Fibroblast of skin of right biceps (primary cell): ENCODE measurements around the gene JAZF1.
A peak's percentile ranks its signal among the peaks of the same experiment; 100 is the strongest.

ENCODE experiments used
- DNase-seq: peaks from one replicate; pipeline ENCODE4 v3.0.0-alpha.2; 2013

JAZF1 gene

GRCh38 chr7:28133872-28134271 lies 46.7 kb downstream of the JAZF1 start:
- no peak for DNase-seq

GRCh38 chr7:28132959-28133870 lies 47.4 kb downstream of the JAZF1 start:
- peak; percentile 36 for DNase-seq

DNA sequence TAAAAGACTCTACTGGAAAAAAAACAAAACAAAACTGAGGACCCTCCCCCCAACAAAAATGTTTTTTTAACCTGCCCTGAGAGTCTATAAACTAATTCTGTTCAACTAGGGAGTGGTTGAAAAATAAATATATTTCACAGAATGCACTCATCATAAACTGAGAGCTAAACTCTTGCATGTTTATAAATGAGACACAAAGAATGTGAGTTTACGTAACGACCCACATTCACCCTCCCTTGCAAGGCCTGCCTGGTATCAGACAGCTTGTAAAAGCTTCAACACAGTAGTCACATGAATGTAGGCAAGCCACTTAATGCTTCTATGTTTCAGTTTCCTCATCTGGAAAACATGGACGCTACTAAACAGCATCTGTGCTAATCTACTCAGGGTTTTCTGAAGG lies 50.3 kb downstream of the JAZF1 start:
- DNase-seq, result peak; percentile 71

DNA sequence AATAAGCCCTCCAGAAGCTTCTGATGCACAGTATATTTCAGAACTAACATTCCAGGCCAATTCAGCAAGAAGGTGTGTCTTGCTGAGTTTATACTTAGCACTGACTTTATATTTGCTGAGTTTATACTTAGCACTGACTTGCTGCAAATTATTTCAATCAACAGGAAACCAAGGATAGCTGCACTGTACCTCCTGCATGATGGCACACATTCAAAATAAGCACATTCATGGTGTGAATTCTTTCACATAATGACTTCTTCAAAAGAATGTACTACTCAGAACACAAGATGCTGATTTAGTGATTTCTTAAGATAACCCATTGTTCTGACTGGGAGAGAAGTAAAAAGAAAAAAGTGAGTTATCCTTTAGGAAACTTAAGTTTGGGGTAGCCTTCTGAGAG lies 52.0 kb downstream of the JAZF1 start:
- DNase-seq, result peak; percentile 84

- no peak for DNase-seq
These were observed 54.1 kb downstream of the JAZF1 start for GRCh38 chr7:28126410-28127041.

GRCh38 chr7:28125431-28126409 lies 54.9 kb downstream of the JAZF1 start:
- DNase-seq, result peak; percentile 43

DNA sequence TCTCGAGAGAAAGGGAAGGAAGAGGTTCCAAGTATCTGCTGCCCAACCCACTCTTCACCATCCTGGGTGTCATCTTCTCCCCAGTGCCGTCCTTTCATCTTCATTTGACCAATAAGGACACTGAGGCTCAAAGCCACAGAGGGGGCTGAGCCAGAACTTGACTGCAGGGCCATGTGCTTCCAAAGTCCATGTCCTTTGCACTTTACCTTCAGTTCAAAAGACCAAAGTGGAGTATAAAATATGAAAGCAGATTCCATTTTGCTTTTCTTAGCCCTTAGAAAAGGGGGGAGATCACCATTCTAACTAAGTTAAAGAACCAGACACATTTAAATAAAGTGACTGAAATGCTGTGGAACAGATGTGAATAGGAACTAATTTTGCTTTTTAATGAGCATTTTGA lies 56.2 kb downstream of the JAZF1 start:
- no peak for DNase-seq

DNA sequence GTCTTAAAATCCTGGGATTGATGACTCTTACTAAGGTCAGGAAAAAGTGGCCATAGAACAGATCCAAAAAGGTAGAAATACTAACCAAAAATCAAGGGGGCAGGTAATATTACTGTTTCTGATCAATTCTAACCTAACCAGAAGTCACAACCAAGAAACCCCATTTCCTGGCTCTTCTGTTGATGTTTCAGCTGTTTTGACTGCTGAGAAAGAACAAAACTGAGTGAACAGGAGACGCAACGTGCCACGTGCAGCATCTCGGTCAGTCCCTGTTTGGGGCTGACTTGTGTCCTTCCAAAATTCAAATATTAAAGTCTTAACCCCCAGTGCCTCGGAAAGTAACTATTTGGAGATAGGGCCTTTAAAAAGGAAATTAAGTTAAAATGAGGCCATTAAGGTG lies 56.8 kb downstream of the JAZF1 start:
- DNase-seq, result no peak

DNA sequence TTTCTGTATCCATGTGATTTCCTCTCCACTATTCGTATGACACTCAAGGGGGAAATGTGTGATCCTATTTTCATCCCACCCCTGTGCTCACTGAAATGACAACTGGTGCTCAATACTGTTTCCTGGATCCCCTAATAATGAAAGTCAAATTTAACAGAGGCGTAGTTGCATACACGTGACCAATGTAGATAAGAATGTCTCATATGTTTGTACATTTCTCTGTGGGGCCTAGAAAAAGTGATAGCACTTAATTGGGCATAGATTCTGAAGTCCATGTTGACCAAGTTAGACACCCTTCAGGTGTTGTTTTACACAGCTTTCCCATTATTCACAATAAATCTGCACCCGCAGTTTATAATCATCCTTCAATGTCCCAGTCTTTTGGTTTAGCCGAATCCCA lies 59.1 kb downstream of the JAZF1 start:
- DNase-seq, result no peak

- DNase-seq, result no peak
These were observed 64.6 kb downstream of the JAZF1 start for GRCh38 chr7:28116041-28116440.

GRCh38 chr7:28115261-28115660 lies 65.3 kb downstream of the JAZF1 start:
- no peak for DNase-seq

DNA sequence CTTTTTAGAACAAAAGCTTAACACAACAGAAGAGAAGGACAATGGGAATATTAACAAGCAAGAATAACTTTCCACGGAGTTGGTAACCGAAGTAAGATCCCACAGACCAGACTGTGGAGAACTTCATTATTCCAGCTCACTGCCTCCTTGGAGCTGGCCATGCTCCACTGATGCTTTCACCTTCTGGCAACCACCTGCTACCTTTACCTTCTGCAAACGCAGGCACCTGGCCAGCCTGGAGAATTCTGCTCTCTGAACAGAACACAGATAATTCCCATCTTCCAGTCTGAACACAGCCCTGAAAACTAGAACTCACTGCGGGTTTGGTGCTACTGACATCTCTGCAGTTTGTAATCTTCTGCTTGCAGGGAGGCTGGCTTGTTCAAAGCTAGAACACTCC lies 66.5 kb downstream of the JAZF1 start:
- no peak for DNase-seq

DNA sequence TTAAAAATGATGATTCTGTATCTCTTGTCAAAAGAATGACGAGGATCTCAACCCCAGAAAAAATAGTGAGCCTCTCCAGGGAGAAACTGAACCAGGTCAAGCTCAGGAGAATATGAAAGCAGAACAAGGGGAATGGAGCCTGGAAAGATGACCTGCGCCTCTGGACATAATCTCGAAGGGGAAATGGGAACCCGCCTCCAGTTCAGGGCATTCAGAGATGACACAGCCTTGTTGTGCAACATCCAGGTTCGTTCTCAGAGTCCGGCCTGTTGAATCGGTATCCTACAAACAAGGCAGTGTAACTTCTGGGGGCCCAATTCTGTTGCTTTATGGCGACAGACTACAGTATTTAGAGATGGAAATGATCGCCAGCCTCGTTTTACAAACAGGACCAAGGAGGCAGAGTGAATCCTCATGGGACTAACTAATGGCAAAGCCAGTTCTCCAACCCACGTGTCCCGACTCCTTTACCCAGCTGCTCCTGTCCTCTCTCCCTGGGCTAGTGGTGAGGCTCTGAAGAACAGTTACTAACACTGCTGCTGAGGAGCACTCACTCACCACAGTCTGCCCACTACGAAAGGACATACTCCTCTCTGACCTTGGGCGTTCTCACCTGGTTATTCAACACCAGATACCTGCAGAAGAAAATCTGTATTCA lies 67.6 kb downstream of the JAZF1 start:
- DNase-seq, result no peak

DNA sequence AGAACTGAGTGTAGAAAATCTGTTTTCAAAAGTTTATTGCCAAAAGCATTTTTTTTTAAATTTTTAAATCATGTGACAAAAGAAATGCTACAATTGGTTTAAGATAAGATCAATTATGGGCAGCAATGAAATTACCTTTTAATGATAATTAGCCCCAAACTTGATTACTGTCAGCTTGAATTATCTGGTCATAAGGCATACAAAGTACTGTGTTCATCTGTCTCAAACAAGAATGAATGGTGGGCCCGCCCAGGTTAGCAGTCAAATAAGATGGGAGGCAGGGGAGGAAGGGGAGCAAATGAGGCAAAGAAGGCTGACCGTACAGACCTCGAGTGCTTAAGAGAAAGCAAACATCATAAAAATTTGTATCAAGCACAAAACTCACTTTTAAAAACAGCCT lies 68.1 kb downstream of the JAZF1 start:
- DNase-seq, result no peak

DNA sequence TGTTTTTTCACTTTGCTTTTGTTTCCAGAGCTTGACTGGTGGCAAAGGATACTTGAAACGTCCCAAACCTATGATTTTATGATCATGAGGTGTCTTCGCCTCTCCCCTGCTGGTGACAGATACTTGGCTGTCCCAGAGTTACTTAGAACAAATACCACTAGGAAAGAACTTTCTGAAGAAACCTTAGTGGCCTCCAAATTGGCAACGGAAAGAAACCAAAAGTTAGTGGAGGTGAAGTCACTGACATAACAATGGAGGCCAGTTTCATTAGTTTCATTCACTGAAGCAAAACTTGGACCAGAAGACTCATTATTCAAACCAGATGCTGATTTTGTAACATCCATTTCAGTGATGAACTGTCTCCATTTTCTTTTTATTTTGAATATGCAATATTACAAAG lies 68.6 kb downstream of the JAZF1 start:
- peak; percentile 33 for DNase-seq

- no peak for DNase-seq
These were observed 70.1 kb downstream of the JAZF1 start for GRCh38 chr7:28110427-28111012.

DNA sequence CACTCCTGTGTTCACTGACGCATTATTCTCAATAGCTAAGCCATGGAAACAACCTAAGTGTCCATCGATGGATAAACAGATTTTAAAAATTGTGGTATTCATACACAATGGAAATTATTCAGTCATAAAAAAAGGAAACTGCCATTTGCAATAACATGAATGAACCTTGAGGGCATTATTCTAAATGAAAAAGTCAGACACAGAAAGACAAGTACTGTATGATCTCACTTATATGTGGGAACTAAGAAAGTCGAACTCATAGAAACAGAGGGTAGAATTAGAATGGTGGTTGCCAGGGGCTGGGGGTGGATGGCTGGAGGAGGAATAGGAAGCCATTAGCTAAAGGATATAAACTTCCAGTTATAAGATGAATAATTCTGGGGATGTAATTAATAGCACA lies 71.8 kb downstream of the JAZF1 start:
- no peak for DNase-seq

- DNase-seq, result no peak
These were observed 72.6 kb downstream of the JAZF1 start for GRCh38 chr7:28107960-28108359.

DNA sequence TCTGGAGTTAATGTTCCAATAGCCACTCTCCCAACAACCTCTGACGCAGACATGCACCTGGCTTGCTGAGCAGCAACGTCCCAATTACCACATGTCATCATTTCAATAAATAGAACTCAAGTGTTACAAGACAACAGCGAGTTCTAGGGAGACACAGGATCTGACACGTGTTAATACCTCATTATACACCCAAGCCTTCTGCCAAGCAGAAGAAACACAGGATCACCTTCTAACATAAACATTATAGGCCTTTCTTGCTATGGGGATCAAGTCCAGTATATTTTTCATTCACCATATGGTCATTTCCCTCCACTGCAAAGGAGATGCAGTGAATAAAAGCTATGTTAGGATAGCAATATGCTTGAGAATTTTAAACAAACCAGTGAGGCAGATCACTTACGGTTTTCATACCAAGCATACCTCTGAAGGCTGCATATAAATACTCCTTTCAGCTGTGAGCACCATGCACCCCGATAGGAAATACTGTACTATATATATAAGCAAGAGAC lies 74.2 kb downstream of the JAZF1 start:
- DNase-seq, result peak; percentile 61

DNA sequence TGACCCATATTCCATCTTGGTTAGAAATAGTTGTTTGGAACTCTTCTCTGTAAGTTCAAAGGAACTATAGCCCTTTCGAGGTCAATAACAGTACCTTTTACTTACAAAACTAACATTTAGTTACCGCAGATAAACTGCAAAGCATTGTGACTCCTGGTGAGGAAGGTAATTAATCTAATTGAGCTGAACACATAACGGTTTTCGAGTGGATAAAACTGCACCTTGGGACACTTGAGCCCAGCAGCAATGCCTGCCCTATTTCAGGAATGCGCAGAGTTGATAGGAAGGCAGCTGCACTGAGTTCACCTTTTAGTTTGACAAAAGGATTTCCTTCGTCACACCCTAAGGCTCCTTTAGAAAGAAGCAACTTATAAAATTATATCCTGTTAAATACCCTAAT lies 75.4 kb downstream of the JAZF1 start:
- no peak for DNase-seq

GRCh38 chr7:28104811-28105210 lies 75.8 kb downstream of the JAZF1 start:
- DNase-seq, result no peak

- DNase-seq, result peak; percentile 19
These were observed 76.5 kb downstream of the JAZF1 start for GRCh38 chr7:28104041-28104541.
